Activated CD4-positive, alpha-beta T cell treated with anti-CD3 and anti-CD28 coated beads for 4 hours (primary cell): ENCODE results near the gene TNFSF13.

Source experiments
- DNase-seq, 2 donors: peaks; one replicate each; pipeline ENCODE4 v3.0.0-alpha.2; 2020

TNFSF13 gene

GRCh38 chr17:7552621-7553051 is 5.9 kb upstream of the TNFSF13 start:
- DNase-seq: no peak

GRCh38 chr17:7553356-7553755 is 5.2 kb upstream of the TNFSF13 start:
- DNase-seq: no peak

- DNase-seq: no peak
These were observed 3.1 kb upstream of the TNFSF13 start for GRCh38 chr17:7555320-7555948.

GRCh38 chr17:7556627-7557026 is 1.9 kb upstream of the TNFSF13 start:
- no peak for DNase-seq

- no peak for DNase-seq
These were observed 1.3 kb upstream of the TNFSF13 start for GRCh38 chr17:7557147-7557764.

GRCh38 chr17:7557775-7558543 is 591 bp upstream of the TNFSF13 start:
- no peak for DNase-seq

- DNase-seq: no peak
These were observed 996 bp downstream of the TNFSF13 start for GRCh38 chr17:7559320-7560171.

- DNase-seq: peak; percentile 45 to 56
These were observed 1.9 kb downstream of the TNFSF13 start for GRCh38 chr17:7560172-7561027.

- peak; percentile 80 to 85 for DNase-seq
These were observed 2.6 kb downstream of the TNFSF13 start for GRCh38 chr17:7561028-7561575.

- peak; percentile 88 to 92 for DNase-seq
These were observed 3.1 kb downstream of the TNFSF13 start, which contains the start of gene SENP3 for GRCh38 chr17:7561589-7562207. SENP3 (plus strand) TSS chr17:7561919; CDS start chr17:7563077, 1,158 bp downstream.

GRCh38 chr17:7562208-7562605 is 3.7 kb downstream of the TNFSF13 start:
- DNase-seq: no peak

- no peak for DNase-seq
These were observed 4.7 kb downstream of the TNFSF13 start for GRCh38 chr17:7563115-7563869.

GRCh38 chr17:7569571-7569970 is 11.0 kb downstream of the TNFSF13 start:
- no peak for DNase-seq

- no peak for DNase-seq
These were observed 11.8 kb downstream of the TNFSF13 start for GRCh38 chr17:7570351-7570750.

- DNase-seq: no peak
These were observed 13.7 kb downstream of the TNFSF13 start for GRCh38 chr17:7572338-7572587.

- peak; percentile 99 to 100 for DNase-seq
These were observed 14.2 kb downstream of the TNFSF13 start for GRCh38 chr17:7572588-7573323.

- peak; percentile 92 to 94 for DNase-seq
These were observed 15.0 kb downstream of the TNFSF13 start for GRCh38 chr17:7573324-7574080.

- no peak for DNase-seq
These were observed 15.8 kb downstream of the TNFSF13 start for GRCh38 chr17:7574176-7574953.
